ENCODE results near the gene PDE3B.
"Not testable (repeated sequence)": the region's sequence is repeated elsewhere in the genome, so short reads cannot be mapped to it uniquely, and the experiment has no call there.

The PDE3B gene

DNA sequence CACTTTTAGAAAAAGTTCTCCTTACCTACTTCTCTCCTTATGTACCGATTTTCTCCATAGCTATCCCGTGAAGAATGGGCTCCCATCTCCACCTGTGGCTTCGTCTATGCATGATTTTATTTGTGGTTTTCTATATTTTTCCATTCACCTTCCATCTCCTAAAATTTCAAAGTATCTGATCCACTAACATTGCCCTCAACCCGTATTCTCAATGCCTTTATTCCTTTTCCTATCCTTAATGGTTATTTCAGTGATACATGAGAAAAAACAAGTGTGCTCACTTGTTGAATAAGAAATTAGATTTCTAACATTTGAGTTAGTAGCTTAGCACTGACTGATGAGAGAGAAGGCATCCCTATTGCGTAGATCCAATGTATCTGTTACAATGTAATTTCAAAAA is 231.6 kb downstream of the PDE3B start:
- no peak for DNase-seq (ENCODE audit: low read depth in 2 of 3, low spot score in 1 of 3)

DNA sequence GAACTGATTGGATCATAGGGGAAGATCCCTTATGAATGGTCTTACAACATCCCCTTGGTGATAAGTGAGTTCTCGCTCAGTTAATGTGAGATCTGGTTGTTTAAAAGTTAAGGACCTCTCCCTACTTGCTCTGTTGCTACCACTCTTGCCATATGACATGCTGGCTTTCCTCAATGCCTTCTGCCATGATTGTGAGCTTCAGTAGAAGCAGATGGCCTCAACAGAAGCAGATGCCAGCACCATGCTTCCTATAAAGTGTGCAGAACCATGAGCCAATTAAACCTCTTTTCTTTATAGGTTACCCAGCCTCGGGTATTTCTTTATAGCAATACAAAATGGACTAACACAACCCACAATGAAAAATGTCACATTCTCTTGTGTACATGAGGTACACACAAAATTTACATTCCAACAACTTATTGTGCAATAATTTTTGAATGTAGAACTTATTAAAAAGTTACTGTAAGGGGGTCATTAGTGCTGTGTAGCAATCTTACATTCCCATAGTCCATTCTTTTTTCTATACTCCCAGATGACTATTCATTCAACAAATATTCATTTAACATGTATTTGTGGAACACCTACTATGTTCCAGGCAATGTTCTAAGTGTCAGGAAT is 238.1 kb downstream of the PDE3B start:
- no peak for DNase-seq (ENCODE audit: low read depth in 2 of 3, low spot score in 1 of 3)

DNA sequence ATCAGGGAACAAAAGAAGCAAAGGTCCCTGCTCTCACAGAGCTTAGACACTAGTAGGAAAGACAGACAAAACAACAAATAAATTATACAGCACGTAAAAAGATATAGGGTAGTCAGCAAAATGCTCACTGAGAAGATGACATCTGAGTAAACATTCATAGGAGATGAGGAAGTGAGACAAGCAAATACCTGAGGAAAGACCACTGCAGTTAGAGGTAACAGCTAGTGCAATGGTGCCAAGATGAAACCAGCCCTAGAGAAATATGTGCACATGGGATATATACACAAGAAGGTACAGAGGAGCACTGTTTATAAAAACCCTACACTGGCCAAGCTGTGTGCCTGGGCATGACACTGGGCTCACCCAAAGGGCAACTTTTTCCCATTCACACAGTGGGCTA is 238.6 kb downstream of the PDE3B start:
- DNase-seq (ENCODE audit: low read depth in 2 of 3, low spot score in 1 of 3), result no peak

DNA sequence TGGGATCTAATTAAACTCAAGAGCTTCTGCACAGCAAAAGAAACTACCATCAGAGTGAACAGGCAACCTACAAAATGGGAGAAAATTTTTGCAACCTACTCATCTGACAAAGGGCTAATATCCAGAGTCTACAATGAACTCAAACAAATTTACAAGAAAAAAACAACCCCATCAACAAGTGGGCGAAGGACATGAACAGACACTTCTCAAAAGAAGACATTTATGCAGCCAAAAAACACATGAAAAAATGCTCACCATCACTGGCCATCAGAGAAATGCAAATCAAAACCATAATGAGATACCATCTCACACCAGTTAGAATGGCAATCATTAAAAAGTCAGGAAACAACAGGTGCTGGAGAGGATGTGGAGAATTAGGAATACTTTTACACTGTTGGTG is 240.1 kb downstream of the PDE3B start:
- not testable (repeated sequence) for DNase-seq (ENCODE audit: low read depth in 2 of 3, low spot score in 1 of 3)

DNA sequence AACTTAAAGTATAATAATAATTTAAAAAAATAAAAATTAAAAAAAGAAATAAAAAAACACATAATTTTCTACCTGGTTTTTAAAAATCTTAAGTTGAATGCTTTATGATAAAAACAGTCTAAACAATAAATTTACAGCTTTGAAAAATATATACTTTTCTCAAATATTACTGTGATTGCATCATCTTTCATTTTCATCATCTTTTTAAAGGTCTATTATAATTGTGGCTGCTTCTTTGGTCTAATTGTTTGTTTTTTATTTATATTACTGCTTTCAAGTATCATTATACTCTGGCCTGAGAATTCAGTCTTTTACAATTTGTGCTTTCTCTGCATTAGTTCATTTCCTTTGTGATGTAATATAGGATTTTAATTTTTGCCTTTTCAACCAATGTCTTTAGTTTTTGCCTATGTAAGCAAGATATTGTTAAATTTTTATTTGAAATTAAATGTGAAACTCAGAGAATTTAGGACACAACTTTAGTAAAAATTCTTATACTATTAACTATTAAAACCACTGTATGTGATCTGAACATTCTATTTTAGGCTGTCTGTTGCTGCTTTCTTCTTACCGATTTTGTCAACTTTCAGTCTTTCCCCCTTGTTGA is 241.2 kb downstream of the PDE3B start:
- DNase-seq (ENCODE audit: low read depth in 2 of 3, low spot score in 1 of 3), result no peak

DNA sequence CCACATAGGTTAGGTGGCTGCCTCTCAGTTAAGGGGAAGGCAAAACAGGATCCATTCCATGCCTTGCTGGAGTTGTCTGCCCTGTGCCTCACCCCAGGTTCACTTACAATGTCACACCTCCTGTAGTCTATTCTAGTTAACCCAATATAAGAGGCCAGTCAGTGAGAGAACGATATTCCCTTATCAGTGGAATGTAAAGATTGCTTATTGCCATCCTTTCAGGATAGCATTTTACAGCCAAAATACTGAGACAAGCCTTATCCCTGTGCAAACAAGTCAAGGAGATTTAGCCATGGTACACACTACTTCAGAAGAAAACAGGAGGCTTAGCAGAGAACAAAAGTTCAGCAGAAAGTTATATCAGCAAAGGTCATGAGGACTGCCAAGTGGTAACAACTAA is 242.9 kb downstream of the PDE3B start:
- DNase-seq (ENCODE audit: low read depth in 2 of 3, low spot score in 1 of 3), result no peak

DNA sequence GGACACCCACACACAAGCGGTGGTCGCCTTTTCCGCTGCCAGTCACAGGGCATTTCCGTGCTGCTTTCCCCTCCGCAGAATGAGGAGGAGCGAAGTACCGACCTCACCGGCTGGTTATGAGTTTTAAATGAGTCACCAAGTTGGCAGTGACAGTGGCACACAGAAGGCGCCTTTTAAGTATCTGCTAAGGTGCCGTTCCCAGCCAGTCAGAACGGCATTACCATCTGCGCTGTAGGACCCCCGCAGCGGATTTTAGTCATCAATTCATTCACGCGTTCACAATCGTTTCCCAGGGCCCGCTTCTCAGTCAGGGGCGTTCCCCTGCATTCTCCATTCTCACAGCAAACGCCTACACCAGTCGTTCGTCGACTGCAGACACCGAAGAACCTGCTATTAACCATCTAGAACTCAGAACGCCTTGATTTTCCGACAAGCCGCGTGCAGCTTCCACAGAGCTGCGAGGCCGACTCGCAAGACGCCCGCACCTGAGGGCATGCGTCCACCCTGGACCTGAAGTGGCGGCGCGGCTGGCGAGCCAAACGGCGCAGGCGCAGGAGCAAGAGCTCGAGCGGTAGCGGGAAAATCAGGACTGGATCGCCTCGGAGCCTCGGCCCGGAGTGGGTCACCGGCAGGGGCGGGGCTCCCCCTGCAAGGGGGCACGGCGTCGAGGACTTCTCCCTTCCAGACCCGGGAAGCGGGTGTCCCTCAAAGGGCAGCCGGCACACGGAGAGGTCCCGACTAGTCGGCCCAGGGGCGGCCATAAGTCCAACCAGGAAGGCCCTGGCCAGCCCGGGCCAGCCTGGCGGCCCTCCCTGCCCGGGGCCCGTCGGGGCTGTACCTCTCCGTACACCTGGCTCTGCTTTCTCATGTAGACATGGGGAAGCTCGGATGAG is 247.8 kb downstream of the PDE3B start:
- DNase-seq (ENCODE audit: low read depth in 2 of 3, low spot score in 1 of 3), result peak; percentile 72 to 82 (median 78)

DNA sequence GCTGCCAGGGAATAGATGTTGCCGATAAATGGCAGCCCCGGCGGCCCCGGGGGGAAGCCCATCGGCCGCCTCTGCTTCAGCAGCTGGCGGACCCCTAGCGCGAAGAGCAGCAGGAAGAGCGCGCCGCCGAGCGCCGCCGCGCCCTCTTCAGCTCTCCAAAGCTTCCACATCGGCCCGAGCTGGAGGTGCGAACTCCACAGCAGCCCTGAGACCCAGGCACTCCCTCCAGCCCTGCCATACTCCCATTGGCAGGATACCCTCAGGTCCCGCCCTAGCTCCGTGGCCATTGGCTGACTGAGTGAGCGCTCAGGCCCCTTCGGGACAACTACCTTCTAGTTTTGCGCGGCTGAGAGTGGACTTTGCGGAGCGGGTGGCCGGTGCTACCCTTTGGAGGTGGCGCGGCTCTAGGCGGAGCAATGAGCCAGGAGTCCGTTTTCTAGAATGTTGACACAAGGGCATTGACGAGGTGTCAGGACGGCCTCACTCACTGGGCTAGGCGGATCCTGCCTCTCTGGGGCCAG is 248.5 kb downstream of the PDE3B start, which contains the start of gene CYP2R1:
CYP2R1 (minus strand) TSS at position 196 of the 521 bp plus-strand sequence; CDS start at position 170, 26 bp downstream.
- DNase-seq (ENCODE audit: low read depth in 2 of 3, low spot score in 1 of 3), result peak; percentile 84 to 86 (median 85)

DNA sequence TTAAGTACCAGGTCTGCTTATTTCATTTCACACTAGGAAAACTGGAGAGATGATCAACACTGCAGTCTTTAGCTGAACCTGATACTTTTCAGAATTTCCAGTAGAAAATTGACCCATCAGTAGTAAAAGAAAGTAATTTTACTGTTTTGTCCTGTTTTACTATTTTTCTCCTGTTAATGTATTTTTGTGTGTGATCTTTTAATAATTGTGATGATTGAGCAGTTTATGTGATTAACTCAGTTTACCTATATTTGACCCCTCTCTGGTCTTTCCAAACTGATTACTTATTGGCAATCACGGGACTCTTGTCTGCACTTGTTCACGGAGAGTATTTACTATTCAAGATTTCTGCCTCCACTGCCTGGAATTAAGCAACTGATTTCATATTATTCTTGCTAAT is 249.0 kb downstream of the PDE3B start:
- no peak for DNase-seq (ENCODE audit: low read depth in 2 of 3, low spot score in 1 of 3)

DNA sequence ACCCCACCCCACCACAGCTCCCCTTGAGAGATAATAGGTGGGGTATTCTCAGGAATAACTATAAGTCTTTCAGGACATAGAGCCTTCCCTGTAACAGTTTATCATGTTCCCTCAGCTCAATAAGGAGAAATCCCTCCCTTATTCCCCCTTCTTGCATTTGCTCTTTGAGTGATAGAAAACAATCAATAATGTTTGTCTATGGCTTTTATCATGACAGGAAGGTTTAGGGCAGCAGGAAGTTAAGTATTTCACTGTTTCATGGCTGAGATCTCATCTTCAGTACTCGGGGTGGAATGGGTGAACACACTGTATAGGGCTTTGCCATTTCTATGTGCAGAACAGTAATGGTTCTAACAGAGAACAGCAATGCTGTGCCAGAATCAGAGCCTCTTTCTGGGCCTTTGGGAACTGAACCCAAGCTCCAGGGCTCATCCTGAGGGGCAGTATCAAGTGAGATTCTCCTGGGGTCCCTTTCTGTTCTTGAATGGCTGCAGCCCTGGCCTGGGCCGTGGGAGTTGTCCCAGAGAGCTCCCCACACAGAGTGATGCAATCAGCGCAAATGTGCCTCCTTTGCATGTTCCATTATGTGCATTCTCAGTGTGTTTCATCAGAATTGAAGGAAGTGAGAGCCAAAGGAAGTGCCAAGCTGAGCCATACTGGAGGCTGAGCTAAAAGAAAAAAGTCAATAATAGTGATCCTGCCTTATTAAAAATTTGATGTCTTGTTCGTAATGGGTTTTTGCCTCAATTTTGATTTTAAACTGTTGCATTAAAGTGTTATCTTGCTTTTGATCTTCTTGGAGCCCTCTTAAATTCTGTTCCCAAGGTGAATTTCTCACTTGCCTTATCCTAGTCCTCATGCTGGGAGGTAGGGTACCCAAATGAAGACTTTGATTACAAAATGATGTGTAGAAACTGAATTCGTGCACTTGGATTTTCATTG is 251.3 kb downstream of the PDE3B start:
- no peak for DNase-seq (ENCODE audit: low read depth in 2 of 3, low spot score in 1 of 3)

DNA sequence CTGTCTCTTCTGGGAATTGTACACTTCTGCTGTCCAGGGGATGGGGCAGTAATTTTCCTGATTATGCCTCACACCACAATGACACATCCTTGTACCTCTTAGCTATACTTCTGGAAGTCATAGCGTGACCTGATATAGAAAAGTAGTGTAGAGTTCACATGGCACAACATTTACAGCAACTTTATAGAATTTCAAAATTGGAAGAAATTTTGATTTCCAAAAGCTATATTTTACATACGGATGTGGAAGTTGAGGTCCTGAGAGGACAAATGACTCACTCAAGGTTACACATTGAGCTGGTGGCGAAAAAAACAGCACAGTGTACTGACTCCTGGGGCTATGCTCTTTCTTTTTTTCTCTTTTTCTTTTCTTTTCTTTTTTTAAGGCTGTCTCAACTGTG is 254.8 kb downstream of the PDE3B start:
- no peak for DNase-seq (ENCODE audit: low read depth in 2 of 3, low spot score in 1 of 3)

DNA sequence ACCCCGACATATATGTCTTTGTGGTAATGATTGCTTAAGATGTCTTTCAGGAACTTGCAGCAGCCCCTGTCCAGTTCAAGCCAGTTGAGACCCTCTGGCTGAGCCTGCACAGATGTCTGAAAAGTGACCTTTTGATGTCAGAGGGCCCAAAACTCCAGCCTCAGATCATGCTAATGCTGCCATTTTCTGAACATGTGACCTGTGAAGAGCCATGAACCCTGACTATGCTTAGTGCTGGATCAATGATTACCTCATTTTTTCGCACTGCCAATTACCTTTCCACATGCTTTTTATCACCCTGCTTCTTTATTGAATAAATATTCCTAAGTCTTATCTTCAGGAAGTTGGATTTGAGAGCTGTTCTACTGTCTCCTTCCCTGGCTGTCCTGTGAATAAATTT is 255.3 kb downstream of the PDE3B start:
- DNase-seq (ENCODE audit: low read depth in 2 of 3, low spot score in 1 of 3), result no peak

DNA sequence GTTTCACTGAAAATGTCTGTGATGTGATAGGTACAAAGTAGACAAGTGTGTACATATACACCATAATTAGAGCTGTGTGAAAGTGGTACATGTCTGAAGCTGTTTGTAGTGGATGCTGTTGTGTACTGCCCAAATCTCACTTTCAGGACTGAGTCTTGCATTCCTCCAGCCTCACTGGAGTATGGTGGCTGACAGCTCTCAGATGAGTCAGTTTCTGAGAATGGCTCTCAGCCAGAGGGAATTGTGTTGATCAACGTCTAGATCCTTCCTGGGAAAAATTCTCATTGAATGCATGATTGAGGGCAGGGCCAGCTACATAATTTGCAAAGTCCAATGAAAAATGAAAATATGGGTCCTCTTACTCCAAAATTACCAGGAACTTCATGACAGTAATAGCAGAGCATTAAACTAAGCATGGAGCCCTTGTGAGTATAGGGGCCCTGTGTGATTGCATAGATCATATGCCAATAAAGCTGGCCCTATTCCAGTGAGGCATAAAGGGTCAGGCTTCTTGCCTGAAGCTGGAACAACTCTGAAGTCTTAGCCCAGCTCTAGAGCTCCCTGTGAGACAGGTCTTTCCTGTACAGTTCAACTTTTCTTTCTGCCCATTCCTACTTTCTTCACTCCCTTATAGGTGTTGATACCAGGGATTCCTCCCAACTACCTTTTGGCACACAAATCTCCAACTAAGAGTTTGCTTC is 259.2 kb downstream of the PDE3B start:
- no peak for DNase-seq (ENCODE audit: low read depth in 2 of 3, low spot score in 1 of 3)

DNA sequence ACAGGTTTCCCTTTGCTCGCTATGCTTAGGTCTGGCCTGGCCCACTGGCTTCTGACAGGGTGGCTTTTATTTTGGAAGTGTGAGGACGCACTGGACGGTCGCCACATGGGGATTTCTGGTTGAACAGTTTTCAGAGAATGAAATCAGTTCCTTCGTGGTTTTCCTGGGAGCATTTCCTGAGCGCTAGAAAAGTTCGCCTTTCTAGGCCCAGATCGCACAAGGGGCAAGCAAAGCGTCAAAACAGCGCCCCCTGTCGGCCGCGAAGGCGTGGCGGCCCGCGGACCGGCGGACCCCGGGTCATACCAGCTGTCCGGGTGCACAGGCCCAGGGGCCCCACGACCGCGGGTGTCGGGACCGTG is 261.1 kb downstream of the PDE3B start:
- peak; percentile 70 to 80 (median 77) for DNase-seq (ENCODE audit: low read depth in 2 of 3, low spot score in 1 of 3)

DNA sequence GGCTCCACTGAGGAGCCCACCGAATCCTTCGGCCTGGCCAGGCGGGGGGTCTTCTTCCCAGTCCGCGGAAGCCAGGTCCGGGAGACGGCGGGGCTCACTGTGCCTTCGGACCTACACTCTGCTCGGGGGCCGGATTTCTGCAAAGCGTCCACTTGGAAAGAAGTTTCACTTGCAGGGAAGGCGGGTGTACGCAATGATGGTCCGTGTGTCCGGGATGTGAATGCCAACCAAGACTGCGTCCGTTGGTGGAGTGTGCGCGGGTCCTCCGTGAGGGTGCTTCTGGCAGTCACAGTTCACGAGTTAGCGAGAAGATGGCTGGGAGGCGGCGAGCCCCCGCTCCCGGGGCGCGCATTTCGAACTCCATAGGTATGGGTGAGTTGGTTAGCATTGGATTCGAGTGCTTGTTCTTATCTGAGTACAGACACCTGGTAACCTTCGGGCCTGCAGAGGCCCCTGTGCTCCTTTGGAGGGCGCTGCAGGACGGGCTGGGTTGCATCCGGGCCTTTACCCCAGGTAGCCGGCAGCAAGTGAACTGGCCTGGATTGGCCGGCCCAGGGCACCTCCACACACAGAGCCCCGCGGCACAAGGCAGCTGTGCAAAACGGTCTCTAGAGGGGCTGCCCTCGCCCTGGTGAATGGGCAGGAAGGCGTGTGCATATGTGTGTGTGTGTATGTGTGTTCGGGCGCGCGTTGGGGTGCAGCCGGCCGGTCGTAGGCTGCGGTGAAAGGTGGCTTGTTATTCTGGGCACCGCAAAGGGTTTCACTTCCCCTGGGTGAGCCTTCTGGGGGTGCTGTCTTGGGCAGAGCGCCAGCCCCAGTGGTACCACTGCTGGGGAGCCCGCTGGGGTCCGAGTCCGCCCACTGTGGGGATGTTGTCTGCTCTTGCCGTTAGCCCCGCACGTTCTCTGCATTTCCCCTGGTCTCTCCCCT is 261.8 kb downstream of the PDE3B start:
- peak; percentile 64 to 78 (median 69) for DNase-seq (ENCODE audit: low read depth in 2 of 3, low spot score in 1 of 3)

DNA sequence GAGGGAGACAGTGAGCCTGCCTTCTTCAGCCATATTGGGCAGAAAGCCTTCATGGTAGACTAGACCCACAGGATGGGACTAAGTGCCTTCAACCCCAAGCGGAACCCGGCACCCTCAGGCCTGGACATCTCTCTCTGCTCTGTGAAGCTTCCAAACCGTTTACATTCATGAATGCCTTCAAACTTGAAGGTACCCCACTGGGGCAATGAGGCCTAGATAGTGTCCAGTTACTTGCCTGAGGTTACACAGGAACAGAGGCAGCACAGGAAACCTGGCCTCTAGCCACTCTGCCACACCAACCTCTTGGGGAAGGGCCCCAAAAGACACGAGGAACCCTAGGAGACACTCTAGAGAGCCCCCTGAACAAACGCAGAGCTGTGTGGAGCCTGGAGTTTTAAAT is 263.0 kb downstream of the PDE3B start:
- no peak for DNase-seq (ENCODE audit: low read depth in 2 of 3, low spot score in 1 of 3)

DNA sequence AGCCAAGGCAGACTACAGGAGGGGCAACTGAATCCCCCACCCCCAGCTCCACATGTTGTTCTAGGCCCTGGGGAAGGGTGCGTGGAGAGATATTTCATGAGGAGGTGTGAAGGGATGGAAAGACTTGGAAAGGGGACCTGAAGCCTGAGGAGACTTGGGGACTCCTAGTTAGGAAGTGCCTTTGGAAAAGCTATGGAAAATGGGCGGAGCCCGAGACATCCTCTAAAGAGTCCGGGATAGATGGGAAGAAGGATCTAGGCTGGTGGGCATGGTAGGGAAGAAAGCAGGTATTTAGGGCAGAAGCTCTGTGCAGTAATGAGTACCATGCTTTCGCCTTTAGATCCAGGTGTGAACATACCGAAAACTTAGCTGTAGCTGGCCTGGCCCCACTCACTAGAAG is 263.4 kb downstream of the PDE3B start:
- no peak for DNase-seq (ENCODE audit: low read depth in 2 of 3, low spot score in 1 of 3)

DNA sequence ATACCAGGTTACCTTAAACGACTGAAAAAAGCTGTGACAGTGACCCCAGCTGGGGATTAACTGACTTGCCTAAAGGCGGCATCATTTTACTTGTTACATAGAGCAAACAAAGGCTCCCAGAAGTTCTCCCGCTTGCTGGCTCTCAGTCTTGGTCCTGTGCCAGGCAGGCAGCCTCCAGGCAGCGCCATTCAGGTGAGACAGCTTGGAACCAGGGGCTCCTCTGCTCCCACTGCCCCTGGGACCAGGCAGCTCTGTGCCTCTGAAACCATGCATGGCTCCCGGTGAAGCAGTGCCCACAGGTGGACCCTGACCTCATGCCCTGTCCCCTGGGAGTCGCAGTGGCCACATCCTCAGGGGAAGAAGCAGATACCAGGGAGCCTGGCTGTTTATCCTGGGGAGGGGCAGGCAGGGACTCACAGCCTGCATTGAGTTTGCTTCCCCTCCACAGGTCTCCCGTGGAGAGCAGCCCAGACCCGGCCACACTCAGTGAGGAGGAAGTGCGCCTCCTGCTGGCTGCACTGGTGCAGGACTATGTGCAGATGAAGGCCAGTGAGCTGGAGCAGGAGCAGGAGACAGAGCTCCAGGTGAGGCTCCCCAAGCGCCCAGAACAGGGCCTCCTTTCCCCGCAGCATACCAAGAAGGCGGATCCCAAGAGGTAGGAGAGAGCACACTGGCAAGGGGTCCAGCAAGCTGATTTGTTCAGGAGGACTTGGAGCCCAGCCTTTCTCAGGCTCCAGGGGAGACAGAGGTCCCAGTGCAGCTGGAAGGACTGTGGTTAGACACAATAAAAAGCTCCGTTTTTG is 264.0 kb downstream of the PDE3B start:
- DNase-seq (ENCODE audit: low read depth in 2 of 3, low spot score in 1 of 3), result peak; percentile 73 to 87 (median 85)
